Measurements from ENCODE around the gene NFIX. TPM values are rescaled to one million over a fixed set of nuclear protein-coding genes. Genes with fewer than 3 reads are reported as not detected.

Gene NFIX
- total RNA-seq, 4 donors from 2014 or later = 25.4 to 53.1 (median 29.3) TPM

DNA sequence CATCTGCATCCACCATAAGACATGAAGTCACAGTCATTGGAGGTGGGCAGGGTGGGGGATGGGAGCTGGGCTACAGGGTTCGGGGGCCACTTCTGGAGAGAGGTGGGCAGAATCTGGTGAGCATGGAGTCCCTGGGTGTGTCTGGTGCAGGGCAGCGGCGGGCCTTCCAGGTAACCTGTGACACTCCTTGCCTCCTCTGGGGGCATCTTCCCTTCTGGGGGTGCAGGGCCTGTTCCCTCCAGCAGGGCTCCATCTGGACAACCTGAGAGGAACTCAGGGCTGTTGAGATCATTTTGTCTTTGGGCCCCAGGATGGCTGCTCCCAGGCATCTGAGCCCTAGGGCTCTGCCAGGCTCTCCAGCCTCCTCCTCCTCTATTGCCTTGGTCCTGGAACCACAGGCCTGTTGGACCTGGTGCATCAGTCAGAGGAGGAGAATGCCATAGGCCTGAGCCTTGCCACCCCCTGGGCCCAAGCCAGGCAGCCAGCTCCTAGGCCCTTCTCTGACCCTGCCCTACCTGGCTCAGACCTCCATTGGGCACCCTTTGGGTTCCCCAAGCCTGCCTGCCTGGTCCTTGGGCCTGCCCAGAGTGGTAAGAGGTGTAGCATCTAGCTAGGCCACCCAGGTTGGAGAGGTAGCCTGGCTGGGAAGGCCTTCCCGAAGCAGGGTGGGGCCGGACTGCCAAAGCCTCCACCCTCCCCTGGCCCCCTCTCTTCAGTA, 94.0 kb downstream of the NFIX start:
- Histone ChIP-seq H3K4me3 (no peak overlapping the region), H3K27ac (peak overlapping the region in 3 of 4 donors; percentile 89 to 92 (median 91)), H3K4me1 (peaks cover 22 to 48% (median 32%) of the 10 kb centered on the region in 4 donors), H3K36me3 (no peaks in the 10 kb centered on the region), H3K9me3 (no peaks in the 10 kb centered on the region), H3K27me3 (no peaks in the 10 kb centered on the region)
- in situ Hi-C loops (cut with MboI; ENCODE audit: low pct_ligation_motif_present in 1 of 4, low pct_unique_long_range_greater_than_20kb in 1 of 4, low sequenced_read_pairs in 3 of 4) (loop anchor here in 3 of 4 donors (10.0 to 25.0 kb wide), 2 partner anchors 102 to 104 kb away; partner anchors contain the start of gene NFIX (in 1 of the 3)), intact Hi-C loops (cut with DNase I; ENCODE audit: low total_unique reads) (no loop called here)
- WGBS, 2 donors (ENCODE audit: low coverage in 1 of 2) = 82% methylated on average over 5 of the region's 5 CpGs; no CpG with 5 or more reads in 1 of the 2 donors
- TF ChIP-seq POLR2AphosphoS5 (IDR thresholded peaks at IDR 0.05) (no peak), CTCF (IDR thresholded peaks at IDR 0.05) (peak in 2 of 5 experiments; percentile 5 to 9)
- no peak for DNase-seq

GRCh38 chr19:13089857-13090507, 94.7 kb downstream of the NFIX start:
- peaks cover 27 to 55% (median 36%) of the 10 kb centered on the region in 4 donors for H3K4me1 ChIP-seq
- no peaks in the 10 kb centered on the region for H3K27me3 ChIP-seq
- peak overlapping the region; percentile 26 to 92 (median 90) for H3K27ac ChIP-seq
- no peak overlapping the region for H3K4me3 ChIP-seq
- no peak for DNase-seq
- TF ChIP-seq POLR2A (IDR thresholded peaks at IDR 0.05) (no peak), POLR2AphosphoS5 (IDR thresholded peaks at IDR 0.05) (no peak), CTCF (IDR thresholded peaks at IDR 0.05) (no peak), EP300 (IDR thresholded peaks at IDR 0.05; ENCODE audit: low read depth) (no peak)
- in situ Hi-C loops (cut with MboI; ENCODE audit: low pct_ligation_motif_present in 1 of 4, low pct_unique_long_range_greater_than_20kb in 1 of 4, low sequenced_read_pairs in 3 of 4) (loop anchor here (5.0 to 25.0 kb wide), 3 partner anchors 103 to 113 kb away; partner anchors contain the start of gene NFIX (in 1 of the 4)), intact Hi-C loops (cut with DNase I; ENCODE audit: low total_unique reads) (loop anchor here (10.0 kb wide), 1 partner anchor 205 kb away; the partner anchor contains the start of genes DNASE2 and KLF1)
- 77% methylated on average over 6 of the region's 12 CpGs; no CpG with 5 or more reads in 1 of the 2 donors for WGBS, 2 donors (ENCODE audit: low coverage in 1 of 2)
- no peaks in the 10 kb centered on the region for H3K36me3 ChIP-seq
- no peaks in the 10 kb centered on the region for H3K9me3 ChIP-seq

GRCh38 chr19:13090511-13091231, 95.4 kb downstream of the NFIX start:
- no peaks in the 10 kb centered on the region for H3K27me3 ChIP-seq
- no peak for DNase-seq
- 67% methylated on average over 5 of the region's 10 CpGs; no CpG with 5 or more reads in 1 of the 2 donors for WGBS, 2 donors (ENCODE audit: low coverage in 1 of 2)
- H3K36me3 ChIP-seq = no peaks in the 10 kb centered on the region
- intact Hi-C loops (cut with DNase I; ENCODE audit: low total_unique reads) = loop anchor here (10.0 kb wide), 1 partner anchor 206 kb away; the partner anchor contains the start of genes DNASE2 and KLF1
- H3K27ac ChIP-seq = peak overlapping the region; percentile 26 to 92 (median 90)
- peaks cover 21 to 56% (median 34%) of the 10 kb centered on the region in 4 donors for H3K4me1 ChIP-seq
- H3K4me3 ChIP-seq = no peak overlapping the region
- in situ Hi-C loops (cut with MboI; ENCODE audit: low pct_ligation_motif_present in 1 of 4, low pct_unique_long_range_greater_than_20kb in 1 of 4, low sequenced_read_pairs in 3 of 4) = loop anchor here in 2 of 4 donors (5.0 to 25.0 kb wide), 2 partner anchors 103 to 113 kb away; partner anchors contain the start of gene NFIX (in 1 of the 2)
- H3K9me3 ChIP-seq = no peaks in the 10 kb centered on the region
- no peak for TF ChIP-seq EP300 (IDR thresholded peaks at IDR 0.05; ENCODE audit: low read depth)
- TF ChIP-seq POLR2A (IDR thresholded peaks at IDR 0.05) = no peak
- TF ChIP-seq CTCF (IDR thresholded peaks at IDR 0.05) = no peak
- no peak for TF ChIP-seq POLR2AphosphoS5 (IDR thresholded peaks at IDR 0.05)
